Measurements from ENCODE around the gene SFTA2.

SFTA2 gene

DNA sequence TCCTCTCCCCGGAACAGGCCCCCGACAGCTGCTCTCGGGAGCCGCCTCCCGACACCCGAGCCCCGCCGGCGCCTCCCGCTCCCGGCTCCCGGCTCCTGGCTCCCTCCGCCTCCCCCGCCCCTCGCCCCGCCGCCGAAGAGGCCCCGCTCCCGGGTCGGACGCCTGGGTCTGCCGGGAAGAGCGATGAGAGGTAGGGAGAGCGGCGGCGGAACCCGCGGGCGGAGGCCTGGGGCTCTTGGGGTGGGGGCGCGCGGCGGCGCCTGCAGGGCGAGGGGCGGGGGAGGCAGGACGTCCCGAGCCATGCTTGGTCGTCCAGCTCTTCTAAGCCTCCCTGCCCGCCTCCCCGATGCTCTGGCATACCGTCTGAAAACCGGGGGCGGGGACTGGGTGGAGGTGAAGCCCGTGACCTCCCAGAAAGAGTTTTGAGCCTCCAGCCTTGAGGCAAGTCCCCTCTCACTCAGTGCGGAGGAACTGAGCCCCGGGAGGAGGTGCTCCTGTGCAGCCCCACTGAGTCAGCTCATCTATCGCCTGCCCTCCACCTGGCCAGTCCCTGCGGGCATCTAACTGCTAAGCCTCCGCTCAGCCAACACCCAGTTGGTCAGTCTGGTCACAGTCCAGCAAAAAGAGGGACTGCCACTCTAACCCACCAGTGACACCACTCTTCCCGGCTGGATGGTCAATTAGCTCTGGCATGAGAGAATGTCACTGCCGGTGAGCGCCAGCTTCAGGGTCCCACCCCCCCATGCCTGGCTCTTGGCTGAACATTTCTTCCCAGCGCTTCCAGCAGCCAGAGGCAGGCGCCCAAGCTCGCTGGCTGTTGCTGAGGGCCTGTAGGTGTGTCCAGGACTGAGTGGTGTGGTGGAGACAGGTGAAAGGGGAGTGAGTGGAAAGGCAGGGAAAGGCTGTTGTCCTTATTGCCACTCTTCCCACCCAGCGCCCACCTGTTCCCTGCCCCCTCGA, 47.2 kb downstream of the SFTA2 start:
- TF ChIP-seq USF1 (IDR thresholded peaks at IDR 0.05) (no peak), TCF12 (IDR thresholded peaks at IDR 0.05; ENCODE audit: low read depth) (no peak), ZBTB7A (IDR thresholded peaks at IDR 0.05; ENCODE audit: low read depth) (no peak), CEBPB (IDR thresholded peaks at IDR 0.05) (no peak), CREB1 (IDR thresholded peaks at IDR 0.05; ENCODE audit: low read depth) (no peak), TEAD4 (IDR thresholded peaks at IDR 0.05) (no peak), EP300 (IDR thresholded peaks at IDR 0.05; ENCODE audit: borderline replicate concordance) (no peak)
- TF ChIP-seq, protein P1, sequence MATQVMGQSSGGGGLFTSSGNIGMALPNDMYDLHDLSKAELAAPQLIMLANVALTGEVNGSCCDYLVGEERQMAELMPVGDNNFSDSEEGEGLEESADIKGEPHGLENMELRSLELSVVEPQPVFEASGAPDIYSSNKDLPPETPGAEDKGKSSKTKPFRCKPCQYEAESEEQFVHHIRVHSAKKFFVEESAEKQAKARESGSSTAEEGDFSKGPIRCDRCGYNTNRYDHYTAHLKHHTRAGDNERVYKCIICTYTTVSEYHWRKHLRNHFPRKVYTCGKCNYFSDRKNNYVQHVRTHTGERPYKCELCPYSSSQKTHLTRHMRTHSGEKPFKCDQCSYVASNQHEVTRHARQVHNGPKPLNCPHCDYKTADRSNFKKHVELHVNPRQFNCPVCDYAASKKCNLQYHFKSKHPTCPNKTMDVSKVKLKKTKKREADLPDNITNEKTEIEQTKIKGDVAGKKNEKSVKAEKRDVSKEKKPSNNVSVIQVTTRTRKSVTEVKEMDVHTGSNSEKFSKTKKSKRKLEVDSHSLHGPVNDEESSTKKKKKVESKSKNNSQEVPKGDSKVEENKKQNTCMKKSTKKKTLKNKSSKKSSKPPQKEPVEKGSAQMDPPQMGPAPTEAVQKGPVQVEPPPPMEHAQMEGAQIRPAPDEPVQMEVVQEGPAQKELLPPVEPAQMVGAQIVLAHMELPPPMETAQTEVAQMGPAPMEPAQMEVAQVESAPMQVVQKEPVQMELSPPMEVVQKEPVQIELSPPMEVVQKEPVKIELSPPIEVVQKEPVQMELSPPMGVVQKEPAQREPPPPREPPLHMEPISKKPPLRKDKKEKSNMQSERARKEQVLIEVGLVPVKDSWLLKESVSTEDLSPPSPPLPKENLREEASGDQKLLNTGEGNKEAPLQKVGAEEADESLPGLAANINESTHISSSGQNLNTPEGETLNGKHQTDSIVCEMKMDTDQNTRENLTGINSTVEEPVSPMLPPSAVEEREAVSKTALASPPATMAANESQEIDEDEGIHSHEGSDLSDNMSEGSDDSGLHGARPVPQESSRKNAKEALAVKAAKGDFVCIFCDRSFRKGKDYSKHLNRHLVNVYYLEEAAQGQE (IDR thresholded peaks at IDR 0.05; ENCODE audit: low read depth): no peak
- TF ChIP-seq, protein P2, sequence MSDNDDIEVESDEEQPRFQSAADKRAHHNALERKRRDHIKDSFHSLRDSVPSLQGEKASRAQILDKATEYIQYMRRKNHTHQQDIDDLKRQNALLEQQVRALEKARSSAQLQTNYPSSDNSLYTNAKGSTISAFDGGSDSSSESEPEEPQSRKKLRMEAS (IDR thresholded peaks at IDR 0.05): no peak

DNA sequence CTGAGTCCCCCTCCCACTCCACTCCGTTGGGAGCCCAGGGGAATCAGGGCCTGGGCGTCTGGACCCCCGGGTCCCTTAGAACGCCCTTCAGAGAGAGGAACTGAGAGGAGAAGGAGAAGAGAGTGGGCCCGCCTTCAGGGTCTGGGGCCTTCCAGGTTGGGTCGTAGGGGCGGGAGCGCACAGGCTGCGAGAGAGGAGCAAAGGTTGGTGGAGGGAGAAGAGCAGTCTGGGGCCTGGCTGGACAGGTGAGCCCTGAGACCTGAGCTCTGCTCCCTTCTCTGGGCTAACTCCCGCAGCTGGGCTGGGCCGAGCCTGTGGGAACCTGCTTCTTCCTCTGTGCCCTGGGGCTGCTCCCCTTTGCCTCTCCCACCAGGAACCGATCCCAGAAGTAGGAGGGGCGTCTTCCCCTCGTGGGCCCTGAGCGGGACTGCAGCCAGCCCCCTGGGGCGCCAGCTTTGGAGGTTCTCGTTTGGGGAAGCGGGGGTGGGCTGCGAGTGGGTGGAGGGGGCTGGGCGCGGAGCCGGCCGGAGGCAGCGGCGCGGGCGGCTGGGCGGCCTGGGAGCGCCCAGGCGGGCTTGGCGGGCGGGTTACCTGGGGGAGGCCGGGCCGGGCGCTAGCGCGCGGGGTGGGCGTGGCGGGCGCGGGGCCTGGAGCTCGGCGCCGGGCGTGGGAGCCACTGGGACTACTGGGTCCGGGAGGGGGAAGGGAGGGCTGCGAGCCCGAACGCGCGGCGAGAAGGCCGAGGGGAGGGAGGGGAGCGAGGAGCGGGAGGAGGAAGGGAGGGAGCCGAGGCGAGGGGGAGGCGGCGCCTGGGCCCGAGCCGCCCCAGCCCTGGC, 48.1 kb downstream of the SFTA2 start, which contains the start of gene DDR1:
TSS of gene DDR1 (plus strand) at position 835 of the 836 bp plus-strand sequence. CDS start 4,211 bp downstream, outside the sequence.
- TF ChIP-seq, protein P1 (IDR thresholded peaks at IDR 0.05; ENCODE audit: low read depth): no peak
- TF ChIP-seq USF1 (IDR thresholded peaks at IDR 0.05) (no peak), TCF12 (IDR thresholded peaks at IDR 0.05; ENCODE audit: low read depth) (peak; percentile 7; the same call in 1 of the 2 replicates), CEBPB (IDR thresholded peaks at IDR 0.05) (no peak), EP300 (IDR thresholded peaks at IDR 0.05; ENCODE audit: borderline replicate concordance) (no peak), EGR1 (IDR thresholded peaks at IDR 0.05) (peak; percentile 93), TAF1 (IDR thresholded peaks at IDR 0.05; ENCODE audit: low read depth) (0 out of 2 replicates have a peak, but pooled peaks have one; percentile 25), TEAD4 (IDR thresholded peaks at IDR 0.05) (0 out of 2 replicates have a peak, but pooled peaks have one; percentile 13), ZBTB7A (IDR thresholded peaks at IDR 0.05; ENCODE audit: low read depth) (peak; percentile 88; the same call in 1 of the 2 replicates)

- TF ChIP-seq TAF1 (IDR thresholded peaks at IDR 0.05; ENCODE audit: low read depth) (no peak), TEAD4 (IDR thresholded peaks at IDR 0.05) (no peak), EP300 (IDR thresholded peaks at IDR 0.05; ENCODE audit: borderline replicate concordance) (peak; percentile 53; the same call in 1 of the 2 replicates), EGR1 (IDR thresholded peaks at IDR 0.05) (no peak), CREB1 (IDR thresholded peaks at IDR 0.05; ENCODE audit: low read depth) (no peak), CEBPB (IDR thresholded peaks at IDR 0.05) (no peak), TCF12 (IDR thresholded peaks at IDR 0.05; ENCODE audit: low read depth) (no peak), RAD21 (IDR thresholded peaks at IDR 0.05; ENCODE audit: low read depth) (no peak), YY1 (IDR thresholded peaks at IDR 0.05; ENCODE audit: low read depth) (no peak), FOXM1 (IDR thresholded peaks at IDR 0.05; ENCODE audit: borderline replicate concordance, low read depth) (no peak), ZBTB7A (IDR thresholded peaks at IDR 0.05; ENCODE audit: low read depth) (no peak)
- TF ChIP-seq, protein P2 (IDR thresholded peaks at IDR 0.05): peak; percentile 51; the same call in 1 of the 2 replicates
- TF ChIP-seq, protein P1 (IDR thresholded peaks at IDR 0.05; ENCODE audit: low read depth): no peak
These were observed 48.9 kb downstream of the SFTA2 start for GRCh38 chr6:30882759-30883684.

Data from Ishikawa (cell line).